Measurements from ENCODE around the gene ATE1. TPM values are rescaled to one million over a fixed set of nuclear protein-coding genes. Genes with fewer than 3 reads are reported as not detected.

The ATE1 gene
- total and polyA plus RNA-seq, 10 of the 15 experiments (the other 5 are each of a cell fraction or from before 2014, with no cell fraction given): 4.3 to 22.7 (median 15.9) TPM

DNA sequence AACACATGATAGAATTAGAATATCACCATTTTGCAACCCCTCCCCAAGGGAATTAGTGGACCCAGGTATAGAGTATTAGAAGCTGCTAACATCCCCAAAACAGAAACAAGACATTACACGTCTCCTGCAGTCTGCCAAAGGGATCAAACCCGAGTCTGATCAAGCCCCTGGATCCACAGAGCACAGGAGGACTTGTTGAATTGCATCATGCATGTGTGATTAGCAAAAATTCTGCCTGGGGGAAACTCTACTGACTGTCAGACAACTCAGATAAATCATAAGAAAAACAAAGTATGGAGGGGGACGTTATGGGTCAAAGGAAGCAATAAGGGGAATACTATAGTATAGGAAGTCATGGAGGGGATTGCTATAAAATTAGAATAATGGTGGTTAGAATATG is 212.8 kb downstream of the ATE1 start:
- Histone ChIP-seq H3K9me3 (replicated peaks; ENCODE audit: control insufficient read depth, insufficient read depth, low read length) (no peaks in the 10 kb centered on the region), H3K4me3 (no peak overlapping the region), H3K79me2 (ENCODE audit: control insufficient read depth, insufficient read depth, low read length) (no peaks in the 10 kb centered on the region), H3K4me1 (ENCODE audit: control insufficient read depth, insufficient read depth, low read length) (no peaks in the 10 kb centered on the region), H2AFZ (ENCODE audit: control insufficient read depth, low read depth, low read length) (no peak overlapping the region), H3K36me3 (ENCODE audit: control insufficient read depth in 2 of 2, insufficient read depth in 2 of 2, low read length in 1 of 2) (no peaks in the 10 kb centered on the region), H3K4me2 (ENCODE audit: control insufficient read depth, insufficient read depth) (no peak overlapping the region), H3K27ac (ENCODE audit: control insufficient read depth, insufficient read depth) (no peak overlapping the region), H4K20me1 (ENCODE audit: control insufficient read depth, insufficient read depth) (no peaks in the 10 kb centered on the region), H3K27me3 (replicated peaks in 1 of 2; ENCODE audit: control insufficient read depth in 2 of 2, insufficient read depth in 2 of 2, low read length in 1 of 2) (peaks cover 0 to 2% of the 10 kb centered on the region in 2 experiments; a peak in 1 of 4 replicates), H3K9ac (ENCODE audit: control insufficient read depth, insufficient read depth, low read length) (no peak overlapping the region)
- POLR2A ChIA-PET: no interaction called here
- SMC1A ChIA-PET (ENCODE audit: uncharacterized antibody, unreplicated experiment): no interaction called here
- DNase-seq (ENCODE audit: low read depth, low spot score) (no peak), FAIRE-seq (no peak), ATAC-seq (no peak)
- RAD21 ChIA-PET (ENCODE audit: unreplicated experiment): interaction anchor here (0.7 kb wide), 1 partner anchor 593 kb away, joined by 3 read pairs; no protein-coding TSS in a partner anchor
- CTCF ChIA-PET: interaction anchor here (0.5 to 1.2 kb wide), 3 partner anchors 9 to 44 kb away, joined by 3 to 6 read pairs (median 3); no protein-coding TSS in a partner anchor
- 10% methylated on average over 3 of the region's 3 CpGs for WGBS (ENCODE audit: insufficient coverage, insufficient replicate concordance, low lambda C conversion rate, missing lambda C conversion rate)
- intact Hi-C loops (cut with micrococcal nuclease; ENCODE audit: unreplicated experiment): no loop called here
- BruUV-seq (replicated peaks): no TSS peak
- in situ Hi-C loops (cut with MboI): no loop called here
- TF ChIP-seq, protein P1, sequence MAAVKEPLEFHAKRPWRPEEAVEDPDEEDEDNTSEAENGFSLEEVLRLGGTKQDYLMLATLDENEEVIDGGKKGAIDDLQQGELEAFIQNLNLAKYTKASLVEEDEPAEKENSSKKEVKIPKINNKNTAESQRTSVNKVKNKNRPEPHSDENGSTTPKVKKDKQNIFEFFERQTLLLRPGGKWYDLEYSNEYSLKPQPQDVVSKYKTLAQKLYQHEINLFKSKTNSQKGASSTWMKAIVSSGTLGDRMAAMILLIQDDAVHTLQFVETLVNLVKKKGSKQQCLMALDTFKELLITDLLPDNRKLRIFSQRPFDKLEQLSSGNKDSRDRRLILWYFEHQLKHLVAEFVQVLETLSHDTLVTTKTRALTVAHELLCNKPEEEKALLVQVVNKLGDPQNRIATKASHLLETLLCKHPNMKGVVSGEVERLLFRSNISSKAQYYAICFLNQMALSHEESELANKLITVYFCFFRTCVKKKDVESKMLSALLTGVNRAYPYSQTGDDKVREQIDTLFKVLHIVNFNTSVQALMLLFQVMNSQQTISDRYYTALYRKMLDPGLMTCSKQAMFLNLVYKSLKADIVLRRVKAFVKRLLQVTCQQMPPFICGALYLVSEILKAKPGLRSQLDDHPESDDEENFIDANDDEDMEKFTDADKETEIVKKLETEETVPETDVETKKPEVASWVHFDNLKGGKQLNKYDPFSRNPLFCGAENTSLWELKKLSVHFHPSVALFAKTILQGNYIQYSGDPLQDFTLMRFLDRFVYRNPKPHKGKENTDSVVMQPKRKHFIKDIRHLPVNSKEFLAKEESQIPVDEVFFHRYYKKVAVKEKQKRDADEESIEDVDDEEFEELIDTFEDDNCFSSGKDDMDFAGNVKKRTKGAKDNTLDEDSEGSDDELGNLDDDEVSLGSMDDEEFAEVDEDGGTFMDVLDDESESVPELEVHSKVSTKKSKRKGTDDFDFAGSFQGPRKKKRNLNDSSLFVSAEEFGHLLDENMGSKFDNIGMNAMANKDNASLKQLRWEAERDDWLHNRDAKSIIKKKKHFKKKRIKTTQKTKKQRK (IDR thresholded peaks at IDR 0.05; ENCODE audit: low read depth, low read length): no peak
- TF ChIP-seq CBFB (IDR thresholded peaks at IDR 0.05; ENCODE audit: low read depth) (no peak), SMAD5 (IDR thresholded peaks at IDR 0.05; ENCODE audit: low read depth) (no peak), BHLHE40 (IDR thresholded peaks at IDR 0.05; ENCODE audit: borderline replicate concordance in 1 of 2, low read depth in 2 of 2, low read length in 1 of 2) (no peak), RELA (IDR thresholded peaks at IDR 0.05; ENCODE audit: borderline replicate concordance, partially characterized antibody) (no peak), KAT2A (conservative IDR thresholded peaks at IDR 0.05; ENCODE audit: control insufficient read depth, low read depth, low read length) (no peak), FOXK2 (IDR thresholded peaks at IDR 0.05) (no peak), PAX5 (IDR thresholded peaks at IDR 0.05; ENCODE audit: borderline replicate concordance, low read depth, low read length) (no peak), YY1 (IDR thresholded peaks at IDR 0.05; ENCODE audit: low read depth, low read length) (no peak), IKZF2 (IDR thresholded peaks at IDR 0.05) (no peak), HDGF (IDR thresholded peaks at IDR 0.05) (no peak), WRNIP1 (IDR thresholded peaks at IDR 0.05; ENCODE audit: borderline replicate concordance, low read depth, low read length) (no peak)
- TF ChIP-seq, protein P2, sequence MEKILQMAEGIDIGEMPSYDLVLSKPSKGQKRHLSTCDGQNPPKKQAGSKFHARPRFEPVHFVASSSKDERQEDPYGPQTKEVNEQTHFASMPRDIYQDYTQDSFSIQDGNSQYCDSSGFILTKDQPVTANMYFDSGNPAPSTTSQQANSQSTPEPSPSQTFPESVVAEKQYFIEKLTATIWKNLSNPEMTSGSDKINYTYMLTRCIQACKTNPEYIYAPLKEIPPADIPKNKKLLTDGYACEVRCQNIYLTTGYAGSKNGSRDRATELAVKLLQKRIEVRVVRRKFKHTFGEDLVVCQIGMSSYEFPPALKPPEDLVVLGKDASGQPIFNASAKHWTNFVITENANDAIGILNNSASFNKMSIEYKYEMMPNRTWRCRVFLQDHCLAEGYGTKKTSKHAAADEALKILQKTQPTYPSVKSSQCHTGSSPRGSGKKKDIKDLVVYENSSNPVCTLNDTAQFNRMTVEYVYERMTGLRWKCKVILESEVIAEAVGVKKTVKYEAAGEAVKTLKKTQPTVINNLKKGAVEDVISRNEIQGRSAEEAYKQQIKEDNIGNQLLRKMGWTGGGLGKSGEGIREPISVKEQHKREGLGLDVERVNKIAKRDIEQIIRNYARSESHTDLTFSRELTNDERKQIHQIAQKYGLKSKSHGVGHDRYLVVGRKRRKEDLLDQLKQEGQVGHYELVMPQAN (conservative IDR thresholded peaks at IDR 0.05): no peak

All from GM12878 (cell line).